Measurements from ENCODE around the gene NLRP9. TPM values are rescaled to one million over a fixed set of nuclear protein-coding genes. Genes with fewer than 3 reads are reported as not detected.

NLRP9 gene
- total and polyA plus RNA-seq, 2 donors (not counting 1 experiment from before 2014, with no cell fraction given) = not detected

DNA sequence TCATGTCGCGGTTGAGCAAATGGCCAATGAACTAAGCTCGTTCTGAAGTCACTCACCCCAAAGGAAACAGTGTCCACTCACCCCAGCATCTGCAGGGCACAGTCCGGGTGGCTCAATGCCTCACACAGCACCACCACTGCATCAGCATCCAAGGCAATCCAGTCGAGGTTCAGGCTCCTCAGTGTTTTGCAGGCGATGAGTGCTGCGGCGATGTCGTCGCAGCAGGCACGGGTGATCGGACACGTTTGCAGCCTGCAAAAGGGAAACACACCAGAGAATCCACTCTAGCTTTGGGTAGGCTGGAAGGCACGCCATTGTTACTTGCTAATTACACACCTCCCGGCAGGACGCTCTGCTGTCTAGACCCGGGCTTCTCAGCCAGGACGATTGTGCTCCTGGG, 26.5 kb downstream of the NLRP9 start:
- Histone ChIP-seq H4K20me1 (ENCODE audit: control insufficient read depth, extremely low read depth, insufficient read depth, low read length) (no peaks in the 10 kb centered on the region), H2AFZ (ENCODE audit: low read length) (no peak overlapping the region), H3K4me3 (replicated peaks in 1 of 4; ENCODE audit: control extremely low read depth in 1 of 4, insufficient read depth in 1 of 4, low read depth in 3 of 4, low read length in 4 of 4) (no peak overlapping the region), H3K9ac (ENCODE audit: insufficient read depth, low read length) (no peak overlapping the region), H3K79me2 (ENCODE audit: control insufficient read depth, insufficient read depth, low read length) (no peaks in the 10 kb centered on the region), H3K9me3 (ENCODE audit: control insufficient read depth, insufficient read depth, low read depth, low read length) (no peaks in the 10 kb centered on the region), H3K27ac (ENCODE audit: insufficient read depth, low read length) (no peak overlapping the region), H3K4me1 (ENCODE audit: control insufficient read depth, extremely low read depth, insufficient read depth, low read length) (no peaks in the 10 kb centered on the region), H3K27me3 (ENCODE audit: control insufficient read depth, insufficient read depth, low read length) (no peaks in the 10 kb centered on the region), H3K4me2 (ENCODE audit: extremely low read depth, insufficient read depth, low read length) (no peak overlapping the region), H3K36me3 (ENCODE audit: control insufficient read depth, insufficient read depth, low read length) (no peaks in the 10 kb centered on the region)
- DNase-seq (ENCODE audit: low read depth in 2 of 2) = no peak
- TF ChIP-seq, protein P1, sequence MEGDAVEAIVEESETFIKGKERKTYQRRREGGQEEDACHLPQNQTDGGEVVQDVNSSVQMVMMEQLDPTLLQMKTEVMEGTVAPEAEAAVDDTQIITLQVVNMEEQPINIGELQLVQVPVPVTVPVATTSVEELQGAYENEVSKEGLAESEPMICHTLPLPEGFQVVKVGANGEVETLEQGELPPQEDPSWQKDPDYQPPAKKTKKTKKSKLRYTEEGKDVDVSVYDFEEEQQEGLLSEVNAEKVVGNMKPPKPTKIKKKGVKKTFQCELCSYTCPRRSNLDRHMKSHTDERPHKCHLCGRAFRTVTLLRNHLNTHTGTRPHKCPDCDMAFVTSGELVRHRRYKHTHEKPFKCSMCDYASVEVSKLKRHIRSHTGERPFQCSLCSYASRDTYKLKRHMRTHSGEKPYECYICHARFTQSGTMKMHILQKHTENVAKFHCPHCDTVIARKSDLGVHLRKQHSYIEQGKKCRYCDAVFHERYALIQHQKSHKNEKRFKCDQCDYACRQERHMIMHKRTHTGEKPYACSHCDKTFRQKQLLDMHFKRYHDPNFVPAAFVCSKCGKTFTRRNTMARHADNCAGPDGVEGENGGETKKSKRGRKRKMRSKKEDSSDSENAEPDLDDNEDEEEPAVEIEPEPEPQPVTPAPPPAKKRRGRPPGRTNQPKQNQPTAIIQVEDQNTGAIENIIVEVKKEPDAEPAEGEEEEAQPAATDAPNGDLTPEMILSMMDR (conservative IDR thresholded peaks at IDR 0.05 in 1 of 2, IDR thresholded peaks at IDR 0.05 in 1 of 2; ENCODE audit: low read depth in 1 of 2, low read length in 2 of 2) = no peak
- no peak for TF ChIP-seq EZH2 (IDR thresholded peaks at IDR 0.05; ENCODE audit: low read length, missing control alignments)

DNA sequence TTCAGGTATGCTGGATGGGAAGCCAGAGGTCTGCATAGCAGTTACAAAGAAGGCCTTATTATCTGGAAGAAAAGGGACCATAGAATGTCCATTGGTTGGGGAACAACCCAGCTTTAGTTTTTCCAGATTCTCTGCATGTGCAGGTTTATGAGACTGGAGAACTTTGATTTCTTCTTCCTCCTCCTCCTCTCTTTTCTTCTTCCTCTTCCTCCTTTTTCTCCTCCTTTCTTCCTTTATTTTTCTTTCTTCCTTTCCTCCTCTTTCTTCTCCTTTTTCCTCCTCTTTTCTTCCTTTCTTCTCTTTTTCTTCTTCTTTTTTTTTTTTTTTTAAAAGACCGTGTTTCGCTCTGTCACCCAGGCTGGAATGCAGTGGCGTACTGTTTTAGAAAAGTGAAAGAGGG, 32.2 kb downstream of the NLRP9 start:
- no peak overlapping the region for H3K4me3 ChIP-seq (replicated peaks in 1 of 4; ENCODE audit: control extremely low read depth in 1 of 4, insufficient read depth in 1 of 4, low read depth in 3 of 4, low read length in 4 of 4)
- no peak for DNase-seq (ENCODE audit: low read depth in 2 of 2)
- no peak overlapping the region for H3K27ac ChIP-seq (ENCODE audit: insufficient read depth, low read length)
- H2AFZ ChIP-seq (ENCODE audit: low read length) = no peak overlapping the region
- no peaks in the 10 kb centered on the region for H4K20me1 ChIP-seq (ENCODE audit: control insufficient read depth, extremely low read depth, insufficient read depth, low read length)
- no peaks in the 10 kb centered on the region for H3K9me3 ChIP-seq (ENCODE audit: control insufficient read depth, insufficient read depth, low read depth, low read length)
- H3K4me2 ChIP-seq (ENCODE audit: extremely low read depth, insufficient read depth, low read length) = no peak overlapping the region
- TF ChIP-seq, protein P1 (conservative IDR thresholded peaks at IDR 0.05 in 1 of 2, IDR thresholded peaks at IDR 0.05 in 1 of 2; ENCODE audit: low read depth in 1 of 2, low read length in 2 of 2) = no peak
- no peak for TF ChIP-seq EZH2 (IDR thresholded peaks at IDR 0.05; ENCODE audit: low read length, missing control alignments)
- peaks cover 3% of the 10 kb centered on the region for H3K36me3 ChIP-seq (ENCODE audit: control insufficient read depth, insufficient read depth, low read length)
- no peaks in the 10 kb centered on the region for H3K79me2 ChIP-seq (ENCODE audit: control insufficient read depth, insufficient read depth, low read length)
- H3K27me3 ChIP-seq (ENCODE audit: control insufficient read depth, insufficient read depth, low read length) = no peaks in the 10 kb centered on the region
- no peaks in the 10 kb centered on the region for H3K4me1 ChIP-seq (ENCODE audit: control insufficient read depth, extremely low read depth, insufficient read depth, low read length)
- no peak overlapping the region for H3K9ac ChIP-seq (ENCODE audit: insufficient read depth, low read length)

DNA sequence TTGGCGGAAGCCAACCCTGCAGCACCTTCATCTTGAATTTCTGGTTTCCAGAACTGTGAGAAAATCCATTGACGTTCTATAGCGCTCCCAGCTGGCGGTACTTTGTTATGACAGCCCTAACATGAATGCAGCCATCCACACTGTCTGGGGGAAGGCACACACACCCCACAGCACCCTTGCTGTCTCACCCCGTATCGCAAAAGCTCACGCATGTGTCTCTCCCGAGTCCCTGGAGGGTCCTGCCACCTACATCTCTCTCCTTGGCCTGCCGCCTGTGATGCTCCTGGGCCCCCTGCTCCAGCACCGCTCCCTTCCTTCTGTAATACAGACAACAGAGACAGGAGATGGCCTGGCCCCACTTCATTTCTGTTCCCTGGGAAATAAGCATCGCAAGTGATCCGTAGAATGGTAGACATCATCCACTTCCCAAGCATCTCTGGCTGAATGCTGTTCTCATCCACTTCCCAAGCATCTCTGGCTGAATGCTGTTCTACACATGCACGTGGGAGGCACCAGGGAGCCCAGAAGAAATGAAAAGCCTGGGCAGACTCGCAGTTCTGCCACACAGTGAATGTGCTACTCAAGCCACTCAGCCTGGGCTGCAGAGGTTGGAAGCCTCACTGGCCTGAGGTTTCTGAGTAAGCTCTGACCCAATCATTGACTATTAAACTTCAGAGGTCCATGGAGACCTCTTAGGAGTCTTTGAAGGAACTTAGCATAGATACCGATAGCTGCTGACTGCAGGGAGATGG, 33.5 kb downstream of the NLRP9 start:
- Histone ChIP-seq H3K27me3 (ENCODE audit: control insufficient read depth, insufficient read depth, low read length) (no peaks in the 10 kb centered on the region), H3K4me2 (ENCODE audit: extremely low read depth, insufficient read depth, low read length) (no peak overlapping the region), H3K36me3 (ENCODE audit: control insufficient read depth, insufficient read depth, low read length) (peaks cover 5% of the 10 kb centered on the region), H3K9ac (ENCODE audit: insufficient read depth, low read length) (no peak overlapping the region), H3K4me3 (replicated peaks in 1 of 4; ENCODE audit: control extremely low read depth in 1 of 4, insufficient read depth in 1 of 4, low read depth in 3 of 4, low read length in 4 of 4) (no peak overlapping the region), H3K79me2 (ENCODE audit: control insufficient read depth, insufficient read depth, low read length) (no peaks in the 10 kb centered on the region), H3K27ac (ENCODE audit: insufficient read depth, low read length) (no peak overlapping the region), H3K9me3 (ENCODE audit: control insufficient read depth, insufficient read depth, low read depth, low read length) (no peaks in the 10 kb centered on the region), H3K4me1 (ENCODE audit: control insufficient read depth, extremely low read depth, insufficient read depth, low read length) (no peaks in the 10 kb centered on the region), H4K20me1 (ENCODE audit: control insufficient read depth, extremely low read depth, insufficient read depth, low read length) (no peaks in the 10 kb centered on the region), H2AFZ (ENCODE audit: low read length) (no peak overlapping the region)
- DNase-seq (ENCODE audit: low read depth in 2 of 2) = no peak
- no peak for TF ChIP-seq EZH2 (IDR thresholded peaks at IDR 0.05; ENCODE audit: low read length, missing control alignments)
- TF ChIP-seq, protein P1 (conservative IDR thresholded peaks at IDR 0.05 in 1 of 2, IDR thresholded peaks at IDR 0.05 in 1 of 2; ENCODE audit: low read depth in 1 of 2, low read length in 2 of 2) = no peak

Data from fibroblast of lung (primary cell).